Activated naive CD4-positive, alpha-beta T cell (primary cell): ENCODE results near the gene QRICH1.

Experiments used
- DNase-seq, 4 experiments: peaks; one replicate each; lab custom pipeline; 2025; lab: John Stamatoyannopoulos, UW

QRICH1 gene

DNA sequence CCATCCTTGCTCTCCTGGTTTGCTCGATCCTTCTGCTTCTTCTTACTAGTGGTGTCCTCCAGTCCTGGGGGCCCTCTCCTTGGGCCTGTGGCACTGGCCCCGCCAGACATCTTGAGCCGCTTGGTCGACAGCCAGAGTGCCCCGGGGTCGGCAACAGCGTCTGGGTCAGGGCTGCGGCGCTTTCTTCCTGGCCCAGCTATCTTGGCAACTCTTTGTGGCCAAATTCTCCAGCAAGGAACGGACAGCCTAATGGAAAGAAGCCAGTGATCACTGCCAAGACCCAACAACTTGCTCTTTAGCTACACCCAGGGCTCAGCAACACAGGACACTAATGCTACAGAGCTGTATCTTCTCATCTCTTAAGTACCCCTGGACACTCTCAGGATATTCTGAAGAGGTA is 25.2 kb upstream of the QRICH1 start:
- DNase-seq, result no peak

DNA sequence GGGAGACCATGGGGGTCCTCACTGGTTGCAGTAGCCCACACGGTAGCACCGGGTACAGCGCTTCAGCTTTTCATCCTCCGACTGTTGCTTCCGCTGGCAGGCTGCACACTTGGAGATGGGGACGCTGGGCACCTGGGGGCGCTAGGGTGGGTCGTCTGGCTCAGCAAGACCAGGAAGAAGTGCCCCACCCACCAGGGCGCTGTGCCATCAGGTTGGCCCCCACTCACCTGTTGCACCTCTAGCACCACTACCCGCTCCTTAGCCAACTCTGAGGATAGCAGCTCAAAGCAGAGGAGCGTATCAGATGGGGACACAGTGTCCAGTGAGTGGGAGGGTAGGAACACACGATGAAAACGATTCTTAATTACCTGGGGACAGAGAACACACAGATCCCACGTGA is 18.4 kb upstream of the QRICH1 start:
- no peak for DNase-seq

DNA sequence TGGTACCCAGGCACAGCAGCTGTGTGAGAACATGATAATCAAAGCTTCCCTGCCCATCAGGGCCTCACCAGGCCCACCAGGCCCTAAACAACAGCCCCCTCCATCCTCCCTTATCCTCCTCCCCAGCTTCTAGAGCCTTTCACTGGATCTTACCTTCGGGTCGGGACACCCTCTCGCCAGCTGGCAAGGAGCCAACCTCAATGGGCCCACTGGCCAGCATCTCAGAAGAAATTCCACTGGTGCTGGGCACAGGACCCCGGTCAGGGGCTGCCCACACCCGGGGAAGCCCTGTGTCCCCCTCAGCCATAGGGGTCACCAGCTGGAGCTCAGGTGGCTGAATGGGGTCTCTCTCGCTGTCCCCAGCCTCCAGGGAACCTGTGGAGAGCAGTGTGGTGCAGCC is 17.5 kb upstream of the QRICH1 start:
- no peak for DNase-seq

DNA sequence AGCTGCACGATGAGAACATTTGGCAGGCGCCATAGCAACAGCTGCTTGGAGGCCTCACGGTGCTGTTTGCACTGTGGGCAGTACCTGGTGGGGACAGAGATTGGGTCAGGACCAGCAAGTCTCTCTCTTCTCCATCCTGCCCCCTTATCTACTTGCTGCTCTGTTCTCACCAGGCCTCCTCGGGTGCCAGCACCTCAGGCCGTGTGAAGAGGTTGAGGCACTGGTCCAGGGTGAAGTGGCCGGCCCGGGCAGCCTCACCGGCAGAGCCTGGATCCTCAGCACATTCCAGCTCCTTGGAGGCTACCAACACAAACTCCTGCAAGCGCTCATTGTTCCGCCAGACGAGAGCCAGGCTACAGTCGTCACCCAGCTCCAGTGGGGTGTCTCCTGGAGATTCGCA is 16.9 kb upstream of the QRICH1 start:
- no peak for DNase-seq

DNA sequence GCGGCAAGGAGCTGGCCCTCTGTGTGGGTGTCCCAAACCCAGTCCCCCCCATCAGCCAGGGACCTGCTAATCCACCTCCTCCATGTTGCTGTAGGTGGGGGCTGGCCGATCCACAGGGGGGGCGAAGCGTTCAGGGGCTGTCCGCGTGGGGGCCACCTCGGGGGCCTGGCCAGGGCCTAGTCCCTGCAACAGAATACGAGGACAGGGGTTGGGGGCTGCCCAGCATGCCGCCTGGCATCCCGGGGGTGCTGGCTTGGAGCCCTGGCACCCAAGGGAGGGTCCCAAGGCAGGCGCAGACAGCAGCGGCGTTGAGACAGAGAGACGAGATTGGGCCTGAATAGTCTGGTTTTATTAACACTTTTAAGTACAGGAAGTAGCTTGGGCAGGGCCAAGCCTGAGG is 14.5 kb upstream of the QRICH1 start:
- DNase-seq, result no peak

DNA sequence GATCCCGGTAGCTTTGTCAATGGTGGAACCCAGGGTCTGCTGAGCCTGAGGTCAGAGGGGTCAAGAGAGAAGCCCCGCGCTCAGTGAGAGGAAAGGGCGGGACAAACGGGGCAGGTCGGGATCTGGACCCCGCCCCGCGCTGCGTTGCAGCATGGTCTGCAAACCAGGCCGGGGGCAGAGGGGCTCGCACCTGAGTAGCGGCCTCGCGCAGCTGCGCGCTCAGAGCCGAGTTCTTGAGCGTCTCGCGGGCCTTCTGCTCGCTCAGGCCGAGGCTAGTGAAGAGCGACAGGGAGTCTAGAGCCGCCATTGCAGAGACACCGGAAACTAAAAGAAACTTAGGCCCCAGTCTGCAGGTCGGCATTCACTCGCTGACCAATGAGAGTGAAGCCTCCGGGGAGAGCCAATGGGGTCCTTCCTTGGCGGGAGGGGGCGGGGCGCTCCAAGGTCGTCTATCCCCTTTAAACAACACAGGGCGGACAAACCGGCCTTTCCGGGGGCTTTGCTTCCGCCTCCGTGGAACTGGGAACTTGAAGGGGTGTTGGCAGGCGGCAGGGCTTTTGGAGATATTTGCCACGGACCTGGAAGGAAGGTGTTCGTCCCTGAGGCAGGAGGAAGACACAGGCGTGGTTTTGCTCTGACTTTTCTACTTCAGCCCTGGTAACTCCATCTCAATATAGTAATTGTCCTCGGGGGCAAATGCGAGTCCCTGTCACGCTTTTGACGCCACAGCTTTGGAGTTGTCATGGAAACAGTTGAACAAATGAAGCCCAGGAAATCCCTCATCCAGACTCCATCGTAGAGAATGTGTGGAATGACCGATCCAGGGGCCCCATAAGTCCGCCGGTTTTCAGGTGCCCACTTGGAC is 10.8 kb upstream of the QRICH1 start, which contains the start of gene QARS1:
Gene QARS1 (minus strand): TSS at position 331 of the 865 bp plus-strand sequence. CDS start 24 bp downstream, at position 307.
- DNase-seq, result peak; percentile 68 to 82 (median 74)

DNA sequence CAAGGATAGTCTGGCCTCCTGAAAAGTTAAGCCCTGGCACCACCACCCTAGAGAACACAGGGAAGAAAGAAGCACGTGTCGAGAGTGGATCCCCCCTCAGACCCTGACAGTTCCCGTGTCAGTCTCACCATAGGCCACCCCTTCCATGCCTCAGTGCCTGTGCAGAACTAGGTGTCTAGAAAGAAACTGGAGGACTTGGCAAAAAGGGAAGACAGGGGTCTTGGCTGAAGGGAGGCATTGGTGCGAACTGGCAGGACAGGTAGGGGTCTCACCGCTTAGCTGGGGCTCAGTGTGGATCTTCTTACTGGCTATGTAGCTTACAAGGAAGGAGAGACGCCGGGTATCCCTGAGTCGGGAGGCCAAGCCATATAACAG is 10.2 kb upstream of the QRICH1 start:
- DNase-seq, result no peak

DNA sequence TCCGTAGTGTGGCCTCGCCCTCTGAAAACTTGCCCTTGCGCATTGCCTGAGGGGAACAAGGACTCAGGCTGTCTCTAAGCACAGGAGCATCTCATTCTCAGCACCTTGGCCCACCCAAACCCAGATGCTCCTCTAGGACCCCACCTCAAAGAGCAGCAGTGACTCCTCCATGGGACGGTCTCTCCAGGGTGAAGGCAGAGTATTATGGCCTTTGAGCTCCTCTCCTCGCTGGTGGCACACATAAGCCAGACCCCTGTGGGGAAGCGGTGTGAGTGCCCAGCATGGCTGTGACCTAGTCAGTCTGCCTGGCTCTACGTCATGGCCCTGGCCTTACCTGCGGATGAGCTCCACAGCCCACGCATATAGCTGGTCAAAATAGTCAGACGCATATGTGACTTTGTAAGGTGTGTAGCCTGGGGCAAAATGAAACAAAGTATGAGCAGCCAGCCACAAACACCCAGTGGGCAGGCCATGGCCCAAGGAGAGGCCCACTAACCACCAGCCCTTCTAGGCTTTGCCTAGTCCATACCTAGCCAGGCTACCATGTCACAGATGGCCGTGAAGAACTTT is 6.3 kb upstream of the QRICH1 start:
- no peak for DNase-seq

DNA sequence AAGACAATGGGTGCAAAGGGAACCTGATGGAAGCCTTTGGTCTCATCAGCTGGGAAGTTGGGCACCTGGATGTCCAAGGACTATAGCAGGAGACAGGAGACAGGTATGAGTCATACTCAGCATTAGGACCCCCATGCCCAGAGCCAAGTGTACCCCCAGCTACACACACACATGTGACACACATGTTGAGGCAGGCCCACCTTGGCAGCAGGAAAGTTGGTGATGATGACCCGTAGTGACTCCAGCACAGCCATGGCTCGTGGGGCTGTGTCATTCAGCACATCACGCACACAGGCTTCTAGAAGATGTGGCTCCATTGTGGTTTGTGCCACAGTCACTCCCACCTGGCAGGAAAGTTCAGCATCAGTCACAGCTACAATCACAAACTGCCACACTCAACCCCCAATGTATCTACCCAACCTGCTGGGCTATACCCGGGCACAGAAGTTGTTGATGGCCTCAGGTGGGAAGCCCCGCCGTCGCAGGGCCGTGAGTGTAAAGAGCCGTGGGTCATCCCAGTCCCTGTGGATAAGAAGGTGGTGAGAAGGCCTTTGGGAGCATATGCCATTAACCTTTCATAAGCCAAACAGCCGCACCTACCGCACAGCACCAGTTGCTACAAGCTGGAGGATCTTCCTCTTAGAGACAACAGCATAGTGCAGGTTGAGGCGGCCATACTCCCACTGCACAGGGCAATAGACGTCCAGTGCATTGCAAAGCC is 5.2 kb upstream of the QRICH1 start:
- no peak for DNase-seq

DNA sequence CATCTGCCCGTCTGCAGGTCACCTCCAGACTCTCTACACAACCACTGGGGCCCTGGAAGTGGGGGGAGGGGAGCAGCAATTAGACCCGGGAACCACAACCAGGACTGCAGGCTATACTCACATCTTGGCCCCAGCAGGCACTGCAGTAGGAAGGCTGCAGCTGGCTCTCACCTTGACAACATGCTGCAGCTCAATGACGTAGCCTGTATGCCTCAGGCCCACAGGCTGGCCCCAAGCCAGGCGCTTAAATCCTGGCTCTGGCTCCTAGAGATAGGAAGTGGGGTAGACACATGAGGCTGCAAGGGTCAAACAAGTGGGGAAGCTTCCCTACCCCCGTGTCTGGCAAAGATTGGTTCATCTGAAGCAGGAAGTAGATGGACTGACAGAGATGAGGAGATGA is 4.6 kb upstream of the QRICH1 start:
- no peak for DNase-seq

DNA sequence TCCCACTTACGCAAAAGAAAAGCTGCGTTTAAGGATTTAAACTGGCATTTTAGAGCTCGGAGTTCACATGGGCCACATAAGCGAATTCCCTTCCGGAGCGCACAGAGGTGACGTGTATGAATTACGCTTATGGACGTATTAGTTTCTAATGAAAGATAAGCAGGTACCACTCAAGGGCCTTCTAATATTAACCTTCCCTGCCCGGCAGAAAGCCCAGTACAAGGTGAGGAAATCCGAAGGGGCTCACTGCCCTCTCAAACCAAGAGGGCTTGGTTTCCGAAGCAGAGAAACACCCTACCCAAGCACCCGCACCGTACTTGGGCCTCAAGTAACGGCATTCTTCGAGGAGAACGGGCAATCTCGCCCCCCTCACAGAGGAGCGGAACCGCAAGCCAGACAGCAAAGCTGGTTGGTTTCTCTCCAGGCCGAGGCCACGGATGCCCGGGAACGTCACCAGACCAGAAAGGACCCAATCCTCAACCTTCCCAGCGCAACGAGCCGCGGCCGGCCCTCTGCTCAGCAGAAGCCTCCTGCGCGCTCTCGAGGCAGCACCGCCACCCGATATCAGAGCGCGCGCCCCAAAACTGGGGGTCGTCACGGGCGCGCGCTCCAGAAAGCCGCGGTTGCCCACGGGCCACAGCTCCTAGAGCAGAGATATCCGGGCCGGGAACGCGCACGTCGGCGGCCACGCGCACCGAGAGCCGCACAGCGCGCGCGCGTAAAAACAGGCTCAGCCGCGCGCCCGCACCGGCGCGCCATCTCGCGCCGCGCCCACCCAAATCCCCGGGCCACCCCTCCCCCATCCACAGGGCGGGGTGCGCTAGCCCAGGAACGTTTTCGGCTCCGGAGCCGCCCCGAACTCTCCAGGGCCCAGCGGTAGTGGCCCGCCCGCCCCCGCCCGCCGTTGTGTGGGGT is 676 bp downstream of the QRICH1 start:
- peak; percentile 61 to 82 (median 74) for DNase-seq

DNA sequence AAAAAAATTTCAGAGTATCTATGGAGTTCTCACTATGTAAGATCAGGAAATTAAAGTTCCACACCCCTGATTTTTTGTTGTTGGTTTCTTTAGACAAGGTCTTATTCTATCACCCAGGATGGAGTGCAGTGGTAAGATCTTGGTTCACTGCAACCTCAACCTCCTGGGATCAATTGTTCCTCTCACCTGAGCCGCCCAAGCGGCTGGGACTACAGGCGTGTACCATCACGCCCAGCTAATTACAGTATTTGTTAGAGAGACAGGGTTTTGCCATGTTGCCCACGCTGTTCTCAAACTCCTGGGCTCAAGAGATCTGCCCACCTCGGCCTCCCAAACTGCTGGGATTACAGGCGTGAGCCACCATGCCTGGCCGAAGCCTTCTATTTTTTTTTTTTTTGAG is 12.4 kb downstream of the QRICH1 start:
- DNase-seq, result no peak

DNA sequence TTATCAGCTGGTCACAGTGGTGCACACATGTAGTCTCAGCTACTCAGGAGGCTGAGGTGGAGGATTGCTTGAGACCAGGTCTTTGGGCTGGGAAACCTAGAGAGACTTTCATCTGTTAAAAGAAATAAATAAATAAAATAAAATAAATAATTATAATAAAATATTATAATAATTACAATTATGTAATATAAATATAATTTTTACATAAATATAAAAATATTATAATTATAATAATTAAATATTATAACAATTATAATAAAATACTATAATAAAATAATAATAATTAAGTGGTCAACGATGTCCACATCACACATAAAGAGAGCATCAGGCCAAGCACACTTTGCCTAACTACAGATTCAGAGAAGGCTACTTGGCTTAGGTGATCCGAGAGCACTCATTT is 14.6 kb downstream of the QRICH1 start:
- no peak for DNase-seq

DNA sequence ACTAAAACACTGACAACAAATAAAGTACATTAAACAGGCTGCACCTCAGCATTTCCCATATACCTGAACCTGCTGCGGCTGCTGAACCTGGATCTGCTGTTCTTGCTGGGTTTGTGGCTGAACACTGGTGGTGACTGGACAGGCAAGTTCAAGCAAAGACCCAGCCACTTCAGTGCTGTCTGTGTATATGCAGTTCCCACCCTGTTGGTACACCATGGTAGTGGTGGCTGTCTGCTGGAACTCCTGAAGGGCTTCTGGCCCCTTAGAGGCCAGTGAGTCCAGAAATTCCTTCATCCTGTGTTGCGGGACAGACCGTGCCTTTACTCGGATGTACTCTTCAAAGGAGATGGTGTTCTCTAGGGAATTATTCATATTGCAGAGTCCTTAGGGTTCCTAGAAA is 17.2 kb downstream of the QRICH1 start:
- DNase-seq, result no peak

DNA sequence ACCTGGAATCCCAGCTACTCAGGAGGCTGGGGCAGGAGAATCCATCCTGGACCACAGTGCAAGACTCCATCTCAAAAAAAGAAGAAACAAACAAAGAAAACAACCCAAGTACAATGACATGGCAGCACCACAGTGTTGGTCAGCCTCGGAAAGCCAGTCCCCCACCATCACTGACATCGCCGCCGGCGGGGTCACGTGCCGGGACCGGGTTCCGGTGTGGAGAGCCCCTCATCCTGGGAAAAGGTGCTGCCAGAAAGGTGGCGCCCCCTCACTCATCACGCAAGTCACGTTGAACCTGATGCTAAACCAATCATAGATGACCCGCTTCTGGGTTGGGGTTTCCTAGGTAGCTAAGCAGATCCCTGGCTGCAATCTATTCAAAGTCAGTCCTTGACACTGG is 17.8 kb downstream of the QRICH1 start:
- no peak for DNase-seq

DNA sequence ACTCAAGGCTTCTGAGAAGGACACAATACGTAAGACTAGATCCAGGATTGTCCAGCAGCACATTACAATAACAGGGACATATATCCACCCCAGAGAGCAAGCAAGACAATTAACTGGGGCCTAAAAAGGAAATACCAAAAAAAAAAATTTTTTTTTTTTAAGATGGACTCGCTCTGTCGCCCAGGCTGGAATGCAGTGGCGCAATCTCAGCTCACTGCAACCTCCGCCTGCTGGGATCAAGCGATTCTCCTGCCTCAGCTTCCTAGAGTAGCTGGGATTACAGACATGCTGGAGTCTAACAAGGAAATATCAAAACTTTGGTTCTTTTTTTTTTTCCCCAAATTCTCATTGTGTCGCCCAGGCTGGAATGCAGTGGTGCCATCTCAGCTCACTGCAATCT is 35.9 kb downstream of the QRICH1 start:
- no peak for DNase-seq

DNA sequence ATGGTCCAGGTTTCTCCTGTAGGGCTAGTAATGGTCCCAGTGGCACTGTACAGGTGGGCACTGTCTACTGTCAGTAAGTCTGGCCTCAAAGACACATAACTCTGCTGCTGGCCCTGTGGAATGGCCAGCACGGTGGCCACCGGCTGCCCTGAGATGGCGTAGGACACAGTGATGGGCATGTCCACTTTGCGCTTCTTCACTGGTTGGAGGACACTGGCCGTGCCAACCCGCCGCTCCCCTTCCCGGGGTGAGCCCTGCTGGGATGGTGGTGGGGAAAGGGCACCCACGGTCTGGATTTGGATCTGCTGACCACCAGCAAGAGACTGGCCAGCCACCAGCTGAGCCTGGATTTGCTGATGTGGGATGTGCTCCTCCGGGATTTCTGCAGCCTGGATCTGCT is 36.6 kb downstream of the QRICH1 start:
- DNase-seq, result no peak

DNA sequence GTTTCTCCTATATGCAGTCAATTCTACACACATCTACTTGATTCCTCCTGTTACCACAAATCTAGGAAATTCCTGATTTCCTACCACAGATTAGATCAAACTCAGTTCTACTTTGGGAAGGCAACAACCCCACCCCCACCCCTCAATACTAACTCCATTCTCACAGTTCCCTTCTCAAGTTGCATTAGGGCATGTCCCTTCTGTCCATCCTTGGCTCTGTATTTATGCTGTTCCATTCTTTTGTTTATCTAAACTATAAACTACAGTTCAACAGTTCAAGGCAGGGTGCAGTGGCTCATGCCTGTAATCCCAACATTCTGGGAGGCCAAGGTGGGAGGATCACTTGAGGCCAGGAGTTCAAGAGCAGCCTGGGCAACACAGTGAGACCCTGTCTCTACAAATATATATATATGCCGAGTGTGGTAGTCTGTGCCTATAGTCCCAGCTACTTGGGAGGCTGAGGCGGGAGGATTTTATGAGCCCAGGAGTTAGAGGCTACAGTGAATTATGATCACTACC is 39.5 kb downstream of the QRICH1 start:
- no peak for DNase-seq

DNA sequence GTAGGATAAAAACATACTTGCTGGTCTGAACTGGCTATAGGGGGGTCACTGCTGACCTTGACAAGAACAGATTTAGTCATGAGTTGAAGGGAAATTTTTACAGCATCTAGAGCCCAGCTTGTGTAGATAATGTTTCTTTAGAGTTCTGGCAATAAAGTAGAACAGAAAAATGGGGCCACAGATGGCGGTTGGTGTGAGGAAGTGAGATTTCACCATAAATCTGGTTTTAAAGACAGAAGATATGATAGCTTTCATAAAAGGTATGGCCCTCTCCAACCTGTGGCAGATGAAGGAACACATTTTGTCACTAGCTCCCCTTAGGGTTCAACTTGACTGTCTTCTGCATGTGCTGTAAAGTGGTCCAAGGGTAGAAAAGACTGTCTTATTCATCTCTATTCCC is 40.3 kb downstream of the QRICH1 start:
- no peak for DNase-seq

DNA sequence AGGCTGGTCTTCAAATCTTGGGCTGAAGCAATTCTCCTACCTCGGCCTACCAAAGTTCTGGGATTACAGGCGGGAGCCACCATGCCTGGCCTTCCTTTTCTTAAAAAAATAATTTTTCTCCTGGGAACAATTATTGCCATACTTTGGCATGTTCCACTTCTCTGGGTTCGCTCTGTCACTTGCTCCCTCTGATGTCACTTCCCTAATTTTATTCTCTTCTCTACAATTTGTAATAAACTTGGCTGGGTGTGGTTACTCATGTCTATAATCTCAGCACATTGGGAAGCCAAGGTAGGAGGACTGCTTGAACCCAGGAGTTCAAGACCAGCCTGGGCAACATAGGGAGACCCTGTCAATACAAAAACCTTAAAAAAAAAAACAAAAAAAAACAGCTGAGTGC is 58.6 kb downstream of the QRICH1 start:
- no peak for DNase-seq

DNA sequence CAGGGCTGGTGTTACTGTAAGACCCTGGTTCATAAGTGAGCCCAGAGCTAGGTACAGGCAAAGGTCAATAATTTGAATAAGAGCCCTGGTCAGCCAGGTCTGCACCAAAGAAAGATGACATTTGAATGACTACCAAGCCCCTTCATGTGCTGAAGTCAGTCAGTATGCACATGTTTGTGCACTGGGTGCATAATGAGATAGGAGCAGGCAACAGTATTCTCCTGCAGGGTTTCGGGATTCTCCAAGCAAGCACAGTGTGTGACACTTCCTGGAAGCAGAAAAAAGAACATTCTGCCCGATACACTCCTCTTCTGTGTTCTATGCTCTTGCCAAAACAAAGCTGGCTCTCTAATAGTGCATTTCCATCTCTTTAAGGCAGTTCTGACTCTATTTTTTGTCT is 59.2 kb downstream of the QRICH1 start:
- no peak for DNase-seq
